AG04450 (cell line): ENCODE data around the gene OR6C70. TPM values are rescaled to one million over a fixed set of nuclear protein-coding genes. Genes with fewer than 3 reads are reported as not detected.
"Not testable (repeated sequence)": the region's sequence is repeated elsewhere in the genome, so short reads cannot be mapped to it uniquely, and the experiment has no call there.

Experiments used
- CTCF ChIA-PET: fragments of 300-600, 350-600 bp; formaldehyde crosslinking; extraction: SDS; loops from one replicate; lab custom pipeline; 2022; ENCODE audit warnings: antibody characterized with exemption, inconsistent platforms; lab: Charles Lee
- POLR2A ChIA-PET: fragments of 350-600 bp; formaldehyde crosslinking; extraction: SDS; loops from one replicate; lab custom pipeline; 2021; ENCODE audit warnings: antibody characterized with exemption, inconsistent platforms; lab: Yijun Ruan, JAX
- DNase-seq: peaks from one replicate; pipeline ENCODE4 v3.0.0-alpha.2; 2011; ENCODE audit warnings: low read depth, low spot score
- H3K27ac ChIP-seq: one replicate; pipeline ENCODE4 v1.5.1; 2012; ENCODE audit warnings: low read depth, low read length, control low read depth
- H3K27me3 ChIP-seq: one replicate; pipeline ENCODE4 v1.6.0; 2012; ENCODE audit warnings: low read length; ENCODE audit not compliant: control insufficient read depth, insufficient read depth
- H3K4me3 ChIP-seq: 2 replicates; pipeline ENCODE4 v1.5.1; 2011; ENCODE audit warnings: mild to moderate bottlenecking, low read depth, low read length, control low read depth
- H3K9me3 ChIP-seq: 2 replicates; pipeline ENCODE4 v1.5.1; 2012; ENCODE audit warnings: low read length; ENCODE audit not compliant: control insufficient read depth, insufficient read depth
- CTCF ChIP-seq: IDR thresholded peaks from 2 replicates; pipeline ENCODE4 v1.5.1; 2011; ENCODE audit warnings: low read depth, low read length, control low read depth, inconsistent platforms
- polyA plus RNA-seq: library from polyadenylated mRNA; depleted of rRNA; stranded (reverse); fragments of >200 nt; gene quantifications from 2 replicates; pipeline ENCODE4 v1.2.3, GENCODE V29; 2011

The OR6C70 gene
- polyA plus RNA-seq, 1 experiment, result not detected

GRCh38 chr12:55469291-55469690, 647 bp downstream of the OR6C70 start:
- Histone ChIP-seq H3K27ac (no peak overlapping the region), H3K27me3 (no peaks in the 10 kb centered on the region), H3K9me3 (no peaks in the 10 kb centered on the region), H3K4me3 (no peak overlapping the region)
- POLR2A ChIA-PET, result no interaction called here
- CTCF ChIA-PET, result no interaction called here
- TF ChIP-seq CTCF, result no peak
- DNase-seq, result no peak

DNA sequence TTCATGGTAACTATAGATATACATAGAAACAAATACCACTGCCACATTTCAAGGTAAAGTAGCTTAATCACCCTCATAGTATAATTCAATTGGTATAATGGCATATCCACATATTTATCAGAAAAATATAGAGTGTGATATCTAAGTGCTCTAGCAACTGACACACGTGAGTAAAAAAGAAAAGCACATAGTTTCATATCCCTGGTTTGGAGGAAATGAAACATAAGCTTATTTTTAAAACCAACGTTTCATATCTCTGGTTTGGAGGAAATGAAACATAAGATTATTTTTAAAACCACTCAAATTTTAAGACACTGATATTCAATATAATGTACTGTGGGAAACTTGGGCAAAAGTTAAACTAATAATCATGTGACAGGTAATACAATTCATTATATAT, 2.1 kb downstream of the OR6C70 start:
- CTCF ChIA-PET, result no interaction called here
- Histone ChIP-seq H3K27me3 (no peaks in the 10 kb centered on the region), H3K9me3 (no peaks in the 10 kb centered on the region), H3K4me3 (no peak overlapping the region), H3K27ac (no peak overlapping the region)
- POLR2A ChIA-PET, result no interaction called here
- TF ChIP-seq CTCF, result no peak
- no peak for DNase-seq

DNA sequence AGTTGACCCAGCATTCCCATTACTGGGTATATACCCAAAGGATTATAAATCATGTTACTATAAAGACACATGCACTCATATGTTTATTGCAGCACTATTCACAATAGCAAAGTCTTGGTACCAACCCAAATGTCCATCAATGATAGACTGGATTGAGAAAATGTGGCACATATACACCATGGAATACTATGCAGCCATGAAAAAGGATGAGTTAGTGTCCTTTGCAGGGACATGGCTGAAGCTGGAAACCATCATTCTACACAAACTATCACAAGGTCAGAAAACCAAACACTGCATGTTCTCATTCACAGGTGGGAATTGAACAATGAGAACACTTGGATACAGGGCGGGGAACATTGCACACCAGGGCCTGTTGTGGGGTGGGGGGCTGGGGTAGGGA, 5.0 kb downstream of the OR6C70 start:
- H3K4me3 ChIP-seq, CTCF ChIA-PET, H3K27ac ChIP-seq, H3K9me3 ChIP-seq, POLR2A ChIA-PET, H3K27me3 ChIP-seq, DNase-seq: not testable (repeated sequence)

DNA sequence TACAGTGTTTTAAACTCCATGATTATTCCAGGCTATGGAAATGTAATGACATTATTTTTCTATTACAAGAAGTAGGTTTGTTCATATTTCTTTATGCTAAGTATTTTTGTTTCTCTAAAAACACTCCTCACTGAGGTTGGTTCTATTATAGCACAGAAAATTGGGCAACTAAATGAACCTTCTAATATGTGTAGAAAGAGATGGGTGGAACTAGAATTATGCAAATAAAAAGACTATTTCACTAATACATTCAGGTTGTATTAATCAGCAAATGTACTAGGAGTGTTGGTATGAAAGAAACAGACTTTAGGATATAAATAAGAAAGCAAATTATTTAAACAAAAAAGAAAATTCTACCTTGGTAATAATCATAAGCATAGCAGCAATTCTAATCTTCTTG, 21.1 kb downstream of the OR6C70 start:
- no peaks in the 10 kb centered on the region for H3K9me3 ChIP-seq
- ChIA-PET POLR2A (no interaction called here), CTCF (interaction anchor here (0.6 kb wide), 1 partner anchor 826 kb away, joined by 3 read pairs; no protein-coding TSS in a partner anchor)
- H3K27me3 ChIP-seq, result no peaks in the 10 kb centered on the region
- no peak for DNase-seq
- TF ChIP-seq CTCF, result no peak
- H3K27ac ChIP-seq, result no peak overlapping the region
- H3K4me3 ChIP-seq, result no peak overlapping the region

- POLR2A ChIA-PET, result no interaction called here
- Histone ChIP-seq H3K27ac (no peak overlapping the region), H3K27me3 (no peaks in the 10 kb centered on the region), H3K9me3 (no peaks in the 10 kb centered on the region), H3K4me3 (no peak overlapping the region)
- no peak for DNase-seq
- no peak for TF ChIP-seq CTCF
- CTCF ChIA-PET, result no interaction called here
Measured at GRCh38 chr12:55446326-55446725, 23.6 kb downstream of the OR6C70 start.

DNA sequence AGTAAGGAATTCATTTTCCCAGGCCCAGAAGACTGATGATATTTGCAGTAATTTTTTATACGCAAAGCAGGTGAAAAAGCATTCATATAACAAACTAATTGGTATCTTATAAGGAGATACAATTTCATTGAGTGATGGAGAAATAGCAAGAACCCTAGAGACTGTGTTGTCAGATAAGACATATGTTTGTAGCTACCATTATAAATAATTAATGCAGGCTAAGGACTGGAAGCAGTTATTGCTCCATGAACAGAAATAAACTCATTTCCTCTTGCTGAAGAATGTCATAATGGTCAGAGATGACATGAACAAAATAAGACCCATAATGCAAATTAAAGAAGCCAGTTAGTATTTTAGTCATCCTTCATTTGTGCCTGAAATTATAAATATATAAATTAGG, 24.6 kb downstream of the OR6C70 start:
- no peak overlapping the region for H3K4me3 ChIP-seq
- CTCF ChIA-PET, result no interaction called here
- H3K27ac ChIP-seq, result no peak overlapping the region
- H3K9me3 ChIP-seq, result no peaks in the 10 kb centered on the region
- POLR2A ChIA-PET, result no interaction called here
- TF ChIP-seq CTCF, result no peak
- no peak for DNase-seq
- no peaks in the 10 kb centered on the region for H3K27me3 ChIP-seq
